Nucleus accumbens (tissue), 56 donors: Measurements from ENCODE around the gene DPP7.
A peak's percentile ranks its signal among the peaks of the same experiment; 100 is the strongest.

Experiments
- DNase-seq, 56 donors: peaks; one replicate each; lab custom pipeline; 2025; lab: John Stamatoyannopoulos, UW

Gene DPP7

GRCh38 chr9:137077010-137077747 is 37.4 kb downstream of the DPP7 start, which contains the start of gene UAP1L1:
UAP1L1 (plus strand) TSS chr9:137077517; CDS start chr9:137077533, 16 bp downstream.
- DNase-seq: peak in 52 of 56 donors; percentile 31 to 95 (median 74)

- DNase-seq: peak in 1 of 56 donors; percentile 47
These were observed 37.9 kb downstream of the DPP7 start for GRCh38 chr9:137076636-137077009.

GRCh38 chr9:137075275-137075775 is 39.2 kb downstream of the DPP7 start:
- DNase-seq: no peak

GRCh38 chr9:137074657-137075274 is 39.8 kb downstream of the DPP7 start:
- no peak for DNase-seq

- DNase-seq: no peak
These were observed 40.5 kb downstream of the DPP7 start for GRCh38 chr9:137073992-137074399.

GRCh38 chr9:137071282-137071681 is 43.3 kb downstream of the DPP7 start:
- no peak for DNase-seq

GRCh38 chr9:137070906-137071275 is 43.6 kb downstream of the DPP7 start:
- DNase-seq: peak in 54 of 56 donors; percentile 54 to 95 (median 82)

GRCh38 chr9:137070201-137070905 is 44.2 kb downstream of the DPP7 start, which contains the start of gene SAPCD2:
SAPCD2 (minus strand) TSS chr9:137070557; CDS start chr9:137070460, 97 bp downstream.
- peak in 53 of 56 donors; percentile 42 to 89 (median 77) for DNase-seq

- DNase-seq: no peak
These were observed 44.9 kb downstream of the DPP7 start for GRCh38 chr9:137069508-137070091.

GRCh38 chr9:137068539-137069507 is 45.7 kb downstream of the DPP7 start:
- peak in 1 of 56 donors; percentile 21 for DNase-seq

- DNase-seq: peak in 51 of 56 donors; percentile 15 to 86 (median 62)
These were observed 46.5 kb downstream of the DPP7 start for GRCh38 chr9:137067860-137068538.

- DNase-seq: no peak
These were observed 48.3 kb downstream of the DPP7 start for GRCh38 chr9:137066096-137066861.

- DNase-seq: no peak
These were observed 49.1 kb downstream of the DPP7 start for GRCh38 chr9:137065336-137065967.

- DNase-seq: no peak
These were observed 49.7 kb downstream of the DPP7 start for GRCh38 chr9:137064880-137065164.

- DNase-seq: peak in 39 of 56 donors; percentile 10 to 73 (median 46)
These were observed 50.3 kb downstream of the DPP7 start for GRCh38 chr9:137064027-137064879.

GRCh38 chr9:137063311-137064026 is 51.1 kb downstream of the DPP7 start:
- DNase-seq: no peak
